H9 (cell line): ENCODE measurements around the gene PACC1. TPM values are rescaled to one million over a fixed set of nuclear protein-coding genes. Genes with fewer than 3 reads are reported as not detected.

ENCODE experiments used
- DNase-seq: peaks from one replicate; pipeline ENCODE4 v3.0.0-alpha.2; 2017
- H2AFZ ChIP-seq: one replicate; pipeline ENCODE4 v1.6.1; 2013; ENCODE audit warnings: mild to moderate bottlenecking, low read length, control low read depth, moderate library complexity
- H2AK5ac ChIP-seq: 2 replicates; pipeline ENCODE4 v1.6.1; 2013; ENCODE audit warnings: low read length, control low read depth, mixed read lengths; ENCODE audit not compliant: insufficient read length
- H2BK120ac ChIP-seq: one replicate; pipeline ENCODE4 v1.6.1; 2013; ENCODE audit warnings: low read depth, mild to moderate bottlenecking, low read length, control low read depth, inconsistent platforms; ENCODE audit not compliant: poor library complexity, severe bottlenecking
- H2BK12ac ChIP-seq: 2 replicates; pipeline ENCODE4 v1.6.1; 2013; ENCODE audit warnings: low read length, control low read depth, mixed read lengths, low read depth; ENCODE audit not compliant: insufficient read length
- H2BK15ac ChIP-seq: 2 replicates; pipeline ENCODE4 v1.6.1; 2013; ENCODE audit warnings: low read depth, low read length, control low read depth
- H2BK20ac ChIP-seq: one replicate; pipeline ENCODE4 v1.6.1; 2013; ENCODE audit warnings: low read depth, mild to moderate bottlenecking, low read length, control low read depth, inconsistent platforms; ENCODE audit not compliant: poor library complexity, severe bottlenecking
- H2BK5ac ChIP-seq: 2 replicates; pipeline ENCODE4 v1.6.1; 2013; ENCODE audit warnings: low read length, control low read depth, mixed read lengths; ENCODE audit not compliant: insufficient read length
- H3K14ac ChIP-seq: 2 replicates; pipeline ENCODE4 v1.6.1; 2013; ENCODE audit warnings: low read length, control low read depth; ENCODE audit not compliant: insufficient read depth
- H3K18ac ChIP-seq: 2 replicates; pipeline ENCODE4 v1.6.1; 2013; ENCODE audit warnings: low read depth, mild to moderate bottlenecking, mixed read lengths, low read length, control low read depth; ENCODE audit not compliant: insufficient read length
- H3K23ac ChIP-seq: 2 replicates; pipeline ENCODE4 v1.6.1; 2013; ENCODE audit warnings: low read length, control low read depth, mixed read lengths, low read depth; ENCODE audit not compliant: insufficient read length
- H3K23me2 ChIP-seq: 2 replicates; pipeline ENCODE4 v1.6.1; 2013; ENCODE audit warnings: low read depth, mild to moderate bottlenecking, mixed read lengths, low read length, control low read depth; ENCODE audit not compliant: insufficient read length, poor library complexity, severe bottlenecking
- H3K27ac ChIP-seq: 2 replicates; pipeline ENCODE4 v1.5.1; 2013; ENCODE audit warnings: low read length, control low read depth, mixed read lengths, low read depth; ENCODE audit not compliant: insufficient read length
- H3K27me3 ChIP-seq: 2 replicates; pipeline ENCODE4 v1.6.1; 2013; ENCODE audit warnings: low read length, control low read depth, inconsistent platforms; ENCODE audit not compliant: insufficient read depth
- H3K4ac ChIP-seq: 2 replicates; pipeline ENCODE4 v1.6.1; 2013; ENCODE audit warnings: low read depth, mild to moderate bottlenecking, control low read depth, inconsistent platforms, low read length, moderate library complexity
- H3K4me1 ChIP-seq: 2 replicates; pipeline ENCODE4 v1.6.1; 2013; ENCODE audit warnings: low read length, control low read depth, inconsistent platforms; ENCODE audit not compliant: insufficient read depth
- H3K4me2 ChIP-seq: 2 replicates; pipeline ENCODE4 v1.6.1; 2013; ENCODE audit warnings: low read length, control low read depth, mixed read lengths; ENCODE audit not compliant: insufficient read length, insufficient read depth
- H3K56ac ChIP-seq: 2 replicates; pipeline ENCODE4 v1.6.1; 2013; ENCODE audit warnings: low read depth, mild to moderate bottlenecking, mixed read lengths, low read length, control low read depth; ENCODE audit not compliant: insufficient read length
- H3K79me1 ChIP-seq: 2 replicates; pipeline ENCODE4 v1.6.1; 2013; ENCODE audit warnings: low read depth, mild to moderate bottlenecking, moderate library complexity, low read length, control low read depth, inconsistent platforms; ENCODE audit not compliant: insufficient read depth, poor library complexity, severe bottlenecking
- H3K79me2 ChIP-seq: 2 replicates; pipeline ENCODE4 v1.6.1; 2013; ENCODE audit warnings: low read length, control low read depth, inconsistent platforms; ENCODE audit not compliant: insufficient read depth
- H3K9ac ChIP-seq: 2 replicates; pipeline ENCODE4 v1.6.1; 2013; ENCODE audit warnings: low read length, control low read depth, mixed read lengths; ENCODE audit not compliant: insufficient read length; ENCODE audit errors: extremely low read depth
- H3K9me3 ChIP-seq: one replicate; pipeline ENCODE4 v1.6.1; 2013; ENCODE audit warnings: low read depth, low read length, inconsistent platforms; ENCODE audit not compliant: control insufficient read depth
- H3T11ph ChIP-seq: one replicate; pipeline ENCODE4 v1.6.1; 2013; ENCODE audit warnings: mild to moderate bottlenecking, low read length, control low read depth, inconsistent platforms
- H4K20me1 ChIP-seq: one replicate; pipeline ENCODE4 v1.6.1; 2013; ENCODE audit not compliant: control insufficient read depth, insufficient read length, insufficient read depth
- H4K5ac ChIP-seq: 2 replicates; pipeline ENCODE4 v1.6.1; 2013; ENCODE audit warnings: low read depth, mild to moderate bottlenecking, mixed read lengths, low read length, control low read depth; ENCODE audit not compliant: insufficient read length
- H4K8ac ChIP-seq: replicated peaks from 2 replicates; pipeline ENCODE4 v1.6.1; 2013; ENCODE audit warnings: low read length, control low read depth, mixed read lengths, low read depth; ENCODE audit not compliant: insufficient read length
- H4K91ac ChIP-seq: 2 replicates; pipeline ENCODE4 v1.6.1; 2013; ENCODE audit warnings: low read depth, mild to moderate bottlenecking, moderate library complexity, mixed read lengths, low read length, control low read depth; ENCODE audit not compliant: insufficient read length
- H3K27ac Mint-ChIP-seq, 3 experiments: 2 replicates in 2 of 3; 3 replicates in 1 of 3; pipeline ENCODE4 v1.8.0; 2020 to 2021; ENCODE audit warnings: mixed read lengths in 3 of 3, mild to moderate bottlenecking in 1 of 3, moderate library complexity in 1 of 3
- H3K27me3 Mint-ChIP-seq: 2 replicates; pipeline ENCODE4 v1.8.0; 2021; ENCODE audit warnings: low read depth, mild to moderate bottlenecking, moderate library complexity, mixed read lengths
- H3K36me3 Mint-ChIP-seq, 3 experiments: 2 replicates in 2 of 3; 3 replicates in 1 of 3; pipeline ENCODE4 v1.8.0; 2020 to 2021; ENCODE audit warnings: low read depth in 3 of 3, mixed read lengths in 3 of 3; ENCODE audit not compliant: insufficient read depth in 1 of 3
- H3K4me1 Mint-ChIP-seq, 2 experiments: 2 replicates each; pipeline ENCODE4 v1.8.0; 2020; ENCODE audit warnings: mixed read lengths in 2 of 2
- H3K4me3 Mint-ChIP-seq, 2 experiments: 2 replicates in 1 of 2; 3 replicates in 1 of 2; pipeline ENCODE4 v1.8.0; 2020 to 2021; ENCODE audit warnings: mild to moderate bottlenecking in 2 of 2, mixed read lengths in 2 of 2, moderate library complexity in 1 of 2
- H3K9me3 Mint-ChIP-seq, 2 experiments: 2 replicates in 1 of 2; 3 replicates in 1 of 2; pipeline ENCODE4 v1.8.0; 2020; ENCODE audit warnings: mild to moderate bottlenecking in 2 of 2, mixed read lengths in 2 of 2, moderate library complexity in 1 of 2
- CTCF ChIP-seq: fragments of 200-600 bp; sonication (generic); conservative IDR thresholded peaks from 3 replicates; pipeline ENCODE4 v1.8.0; 2021; ENCODE audit warnings: antibody characterized with exemption, mild to moderate bottlenecking
- WGBS: extraction: QIAGEN DNeasy Blood & Tissue Kit; methylation state at CpG from one replicate; pipeline ENCODE4 v1.1.7; 2013; ENCODE audit warnings: missing lambda C conversion rate, low lambda C conversion rate, mixed read lengths; ENCODE audit not compliant: insufficient read length; ENCODE audit errors: extremely low coverage; 5-methylcytosine and 5-hydroxymethylcytosine counted together
- total RNA-seq: library from RNA; stranded (reverse); gene quantifications from 2 replicates; pipeline ENCODE4 v1.2.1, GENCODE V29; 2021

Gene PACC1
- total RNA-seq, 1 experiment from 2014 or later: 10.9 TPM

DNA sequence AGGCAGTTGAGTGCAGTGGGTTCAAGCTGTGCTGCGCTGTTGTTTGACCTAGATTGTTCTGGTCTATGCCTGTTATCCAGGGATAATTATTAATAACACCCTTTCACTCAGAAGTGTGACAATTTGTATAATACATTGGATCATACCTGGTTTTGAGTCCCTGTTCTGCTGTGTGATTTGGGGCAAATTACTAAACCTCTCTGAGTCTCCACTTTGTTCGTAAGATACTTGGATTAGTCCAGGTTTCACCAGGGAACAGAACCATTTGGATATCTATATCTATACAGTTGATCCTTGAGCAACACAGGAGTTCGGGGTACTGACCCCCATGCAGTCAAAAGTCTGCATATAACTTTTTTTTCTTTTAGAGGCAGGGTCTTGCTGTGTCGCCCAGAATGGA lies 20.3 kb upstream of the PACC1 start:
- H3K4me2 ChIP-seq: no peak overlapping the region
- Mint-ChIP-seq H3K4me3 (no peak overlapping the region), H3K9me3 (no peaks in the 10 kb centered on the region), H3K36me3 (no peaks in the 10 kb centered on the region), H3K27me3 (peaks cover 28% of the 10 kb centered on the region), H3K27ac (no peak overlapping the region), H3K4me1 (peaks cover 14 to 23% of the 10 kb centered on the region in 2 experiments)
- H3K23me2 ChIP-seq: peaks cover 4% of the 10 kb centered on the region
- H4K8ac ChIP-seq: no peak overlapping the region
- H3K56ac ChIP-seq: no peak overlapping the region
- H2BK5ac ChIP-seq: no peak overlapping the region
- no peak overlapping the region for H2AFZ ChIP-seq
- H3K18ac ChIP-seq: no peak overlapping the region
- no peaks in the 10 kb centered on the region for H3K79me2 ChIP-seq
- H3K79me1 ChIP-seq: no peaks in the 10 kb centered on the region
- no peak overlapping the region for H2BK12ac ChIP-seq
- H3K27me3 ChIP-seq: no peaks in the 10 kb centered on the region
- no peak for TF ChIP-seq CTCF
- H3K4me1 ChIP-seq: no peaks in the 10 kb centered on the region
- no peak overlapping the region for H3K9ac ChIP-seq
- H3K27ac ChIP-seq: no peak overlapping the region
- H3K23ac ChIP-seq: no peak overlapping the region
- H2AK5ac ChIP-seq: no peak overlapping the region
- H3K14ac ChIP-seq: no peak overlapping the region
- no peak overlapping the region for H2BK120ac ChIP-seq
- no CpG with 5 or more reads among the region's 4 CpGs for WGBS
- H3K4ac ChIP-seq: no peak overlapping the region
- no peak overlapping the region for H4K91ac ChIP-seq
- H3T11ph ChIP-seq: no peak overlapping the region
- no peak for DNase-seq
- no peaks in the 10 kb centered on the region for H4K20me1 ChIP-seq
- no peak overlapping the region for H2BK20ac ChIP-seq
- H3K9me3 ChIP-seq: no peaks in the 10 kb centered on the region
- H2BK15ac ChIP-seq: no peak overlapping the region
- H4K5ac ChIP-seq: no peak overlapping the region
